HEK293 (cell line): ENCODE data around the gene FBXO45.

ENCODE experiments used
- HOXA7 ChIP-seq: sonication (generic); formaldehyde crosslinking; IDR thresholded peaks from 2 replicates; pipeline ENCODE4 v1.8.1; 2022; ENCODE audit warnings: missing genetic modification reagents, borderline replicate concordance
- IKZF3 ChIP-seq: fragments of 450-650 bp; IDR thresholded peaks from 2 replicates; pipeline ENCODE4 v1.5.0; 2018; ENCODE audit warnings: missing biosample characterization, mild to moderate bottlenecking, missing genetic modification characterization, moderate library complexity
- MYNN ChIP-seq: fragments of 450-650 bp; formaldehyde crosslinking; IDR thresholded peaks from 2 replicates; pipeline ENCODE4 v1.5.1; 2016; ENCODE audit warnings: missing biosample characterization, missing genetic modification characterization, borderline replicate concordance
- SETDB1 ChIP-seq: IDR thresholded peaks from one replicate; pipeline ENCODE4 v1.6.1; 2017; ENCODE audit warnings: mild to moderate bottlenecking, low read length, moderate library complexity, mixed read lengths; ENCODE audit not compliant: insufficient read length
- YY2 ChIP-seq: fragments of 450-650 bp; formaldehyde crosslinking; IDR thresholded peaks from 2 replicates; pipeline ENCODE4 v1.5.1; 2016; ENCODE audit warnings: missing biosample characterization, missing genetic modification characterization
- ZBTB7A ChIP-seq: fragments of 450-650 bp; formaldehyde crosslinking; IDR thresholded peaks from 2 replicates; pipeline ENCODE4 v1.5.1; 2016; ENCODE audit warnings: low read depth, missing biosample characterization, missing genetic modification characterization
- ZNF132 ChIP-seq: fragments of 450-650 bp; formaldehyde crosslinking; IDR thresholded peaks from 2 replicates; pipeline ENCODE4 v1.5.1; 2017; ENCODE audit warnings: missing biosample characterization, missing genetic modification characterization, borderline replicate concordance
- ZNF140 ChIP-seq: fragments of 450-650 bp; formaldehyde crosslinking; IDR thresholded peaks from 2 replicates; pipeline ENCODE4 v1.5.1; 2016; ENCODE audit warnings: missing biosample characterization, missing genetic modification characterization
- ZNF148 ChIP-seq: fragments of 450-650 bp; formaldehyde crosslinking; IDR thresholded peaks from 2 replicates; pipeline ENCODE4 v1.5.0; 2017; ENCODE audit warnings: missing biosample characterization, missing genetic modification characterization, borderline replicate concordance
- ZNF239 ChIP-seq: fragments of 450-650 bp; formaldehyde crosslinking; IDR thresholded peaks from 2 replicates; pipeline ENCODE4 v1.5.1; 2016; ENCODE audit warnings: missing biosample characterization, missing genetic modification characterization
- ZNF26 ChIP-seq: fragments of 450-650 bp; formaldehyde crosslinking; IDR thresholded peaks from 2 replicates; pipeline ENCODE4 v1.5.1; 2016; ENCODE audit warnings: missing biosample characterization, missing genetic modification characterization
- ZNF266 ChIP-seq: fragments of 450-650 bp; formaldehyde crosslinking; IDR thresholded peaks from 2 replicates; pipeline ENCODE4 v1.5.1; 2016; ENCODE audit warnings: missing biosample characterization, missing genetic modification characterization, low read depth
- ZNF292 ChIP-seq: fragments of 450-650 bp; formaldehyde crosslinking; IDR thresholded peaks from 2 replicates; pipeline ENCODE4 v1.5.1; 2016; ENCODE audit warnings: low read depth, missing biosample characterization, missing genetic modification characterization, borderline replicate concordance
- ZNF302 ChIP-seq: fragments of 450-650 bp; formaldehyde crosslinking; IDR thresholded peaks from 2 replicates; pipeline ENCODE4 v1.5.1; 2016; ENCODE audit warnings: missing biosample characterization, missing genetic modification characterization, low read depth
- ZNF354C ChIP-seq: fragments of 450-650 bp; formaldehyde crosslinking; IDR thresholded peaks from 2 replicates; pipeline ENCODE4 v1.5.1; 2016; ENCODE audit warnings: missing biosample characterization, missing genetic modification characterization, low read depth, borderline replicate concordance
- ZNF37A ChIP-seq: fragments of 450-650 bp; IDR thresholded peaks from 2 replicates; pipeline ENCODE4 v1.5.1; 2018; ENCODE audit warnings: missing biosample characterization, missing genetic modification characterization
- ZNF433 ChIP-seq: fragments of 450-650 bp; formaldehyde crosslinking; IDR thresholded peaks from 2 replicates; pipeline ENCODE4 v1.5.1; 2016; ENCODE audit warnings: missing biosample characterization, missing genetic modification characterization, low read depth
- ZNF501 ChIP-seq: fragments of 450-650 bp; formaldehyde crosslinking; IDR thresholded peaks from 2 replicates; pipeline ENCODE4 v1.5.1; 2016; ENCODE audit warnings: missing biosample characterization, missing genetic modification characterization
- ZNF521 ChIP-seq: fragments of 450-650 bp; formaldehyde crosslinking; IDR thresholded peaks from 2 replicates; pipeline ENCODE4 v1.5.1; 2017; ENCODE audit warnings: missing biosample characterization, mild to moderate bottlenecking, missing genetic modification characterization
- ZNF529 ChIP-seq: fragments of 450-650 bp; formaldehyde crosslinking; IDR thresholded peaks from 2 replicates; pipeline ENCODE4 v1.5.1; 2017; ENCODE audit warnings: missing genetic modification characterization, missing biosample characterization; ENCODE audit not compliant: insufficient replicate concordance
- ZNF600 ChIP-seq: fragments of 450-650 bp; formaldehyde crosslinking; IDR thresholded peaks from 2 replicates; pipeline ENCODE4 v1.5.1; 2016; ENCODE audit warnings: missing biosample characterization, missing genetic modification characterization
- ZNF629 ChIP-seq: fragments of 450-650 bp; formaldehyde crosslinking; IDR thresholded peaks from 2 replicates; pipeline ENCODE4 v1.5.1; 2017; ENCODE audit warnings: missing biosample characterization, missing genetic modification characterization
- ZNF639 ChIP-seq: fragments of 450-650 bp; formaldehyde crosslinking; IDR thresholded peaks from 2 replicates; pipeline ENCODE4 v1.5.1; 2016; ENCODE audit warnings: missing biosample characterization, missing genetic modification characterization
- ZNF677 ChIP-seq: fragments of 450-650 bp; IDR thresholded peaks from 2 replicates; pipeline ENCODE4 v1.5.0; 2018; ENCODE audit warnings: missing biosample characterization, mild to moderate bottlenecking, missing genetic modification characterization, moderate library complexity
- ZNF707 ChIP-seq: fragments of 450-650 bp; formaldehyde crosslinking; IDR thresholded peaks from 2 replicates; pipeline ENCODE4 v1.5.1; 2016; ENCODE audit warnings: missing biosample characterization, missing genetic modification characterization
- ZNF792 ChIP-seq: fragments of 450-650 bp; formaldehyde crosslinking; IDR thresholded peaks from 2 replicates; pipeline ENCODE4 v1.5.1; 2016; ENCODE audit warnings: missing biosample characterization, missing genetic modification characterization
- ZXDB ChIP-seq: fragments of 450-650 bp; formaldehyde crosslinking; IDR thresholded peaks from 2 replicates; pipeline ENCODE4 v1.5.1; 2016; ENCODE audit warnings: missing biosample characterization, missing genetic modification characterization
- TF ChIP-seq, protein P1 (sequence below): fragments of 450-650 bp; formaldehyde crosslinking; IDR thresholded peaks from 2 replicates; pipeline ENCODE4 v1.5.1; 2017; ENCODE audit warnings: missing biosample characterization, missing genetic modification characterization
- TF ChIP-seq, protein P2 (sequence below): fragments of 450-650 bp; formaldehyde crosslinking; IDR thresholded peaks from 2 replicates; pipeline ENCODE4 v1.5.1; 2017; ENCODE audit warnings: missing biosample characterization, missing genetic modification characterization
- TF ChIP-seq, protein P3 (sequence below): fragments of 450-650 bp; formaldehyde crosslinking; IDR thresholded peaks from 2 replicates; pipeline ENCODE4 v1.5.1; 2016; ENCODE audit warnings: missing biosample characterization, missing genetic modification characterization, low read depth

Gene FBXO45

DNA sequence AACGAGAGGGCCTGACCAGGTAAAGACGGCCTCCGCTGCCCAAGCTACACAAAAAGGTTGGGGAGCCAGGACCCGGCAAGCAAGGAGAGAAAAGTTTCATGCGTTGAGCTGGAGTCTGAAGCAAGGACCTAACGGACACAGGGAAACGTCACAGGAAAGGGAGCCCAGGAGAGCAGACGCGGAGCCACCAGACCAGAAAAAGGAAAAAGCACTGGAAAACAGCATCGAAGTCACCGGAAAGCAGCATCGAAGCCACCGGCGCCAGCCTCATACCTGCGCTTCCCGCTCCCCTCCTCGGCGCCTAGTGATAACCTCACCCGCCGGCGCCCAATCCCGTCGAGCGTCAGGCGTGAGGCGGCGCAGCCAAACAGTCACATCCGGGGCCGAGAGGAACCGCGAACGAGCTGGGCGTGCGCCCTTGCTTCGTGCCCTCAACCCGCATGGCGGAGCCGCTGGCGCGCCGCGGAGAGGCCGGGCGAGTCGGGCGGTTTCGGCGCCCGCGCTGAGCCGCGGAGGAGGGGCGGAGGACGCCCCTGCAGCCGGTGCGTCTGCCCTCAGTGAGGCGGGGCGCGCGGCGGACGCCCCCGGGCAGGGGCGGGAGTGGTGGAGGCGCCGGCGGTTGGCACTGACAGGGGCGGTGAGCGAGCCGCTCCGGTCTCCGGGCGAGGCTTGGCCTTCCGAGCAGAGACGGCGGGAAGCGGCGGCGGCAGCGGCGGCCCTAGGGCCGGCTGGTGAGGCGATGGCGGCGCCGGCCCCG, at the start of gene FBXO45, which contains the start of gene WDR53 (continued):
- TF ChIP-seq ZNF639, result peak; percentile 57; the same call in 1 of the 2 replicates
- peak; percentile 83 for TF ChIP-seq ZNF629 (tag by site-specific recombination)
- TF ChIP-seq ZBTB7A, result no peak
- TF ChIP-seq, protein P1, sequence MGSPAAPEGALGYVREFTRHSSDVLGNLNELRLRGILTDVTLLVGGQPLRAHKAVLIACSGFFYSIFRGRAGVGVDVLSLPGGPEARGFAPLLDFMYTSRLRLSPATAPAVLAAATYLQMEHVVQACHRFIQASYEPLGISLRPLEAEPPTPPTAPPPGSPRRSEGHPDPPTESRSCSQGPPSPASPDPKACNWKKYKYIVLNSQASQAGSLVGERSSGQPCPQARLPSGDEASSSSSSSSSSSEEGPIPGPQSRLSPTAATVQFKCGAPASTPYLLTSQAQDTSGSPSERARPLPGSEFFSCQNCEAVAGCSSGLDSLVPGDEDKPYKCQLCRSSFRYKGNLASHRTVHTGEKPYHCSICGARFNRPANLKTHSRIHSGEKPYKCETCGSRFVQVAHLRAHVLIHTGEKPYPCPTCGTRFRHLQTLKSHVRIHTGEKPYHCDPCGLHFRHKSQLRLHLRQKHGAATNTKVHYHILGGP (tag by site-specific recombination), result no peak
- TF ChIP-seq ZXDB (tag by site-specific recombination), result peak; percentile 79
- TF ChIP-seq ZNF792 (tag by site-specific recombination), result no peak
- TF ChIP-seq ZNF501 (tag by site-specific recombination), result peak; percentile 68
- no peak for TF ChIP-seq ZNF26 (tag by site-specific recombination)
- TF ChIP-seq ZNF677 (tag by site-specific recombination), result no peak
- TF ChIP-seq IKZF3, result no peak
- TF ChIP-seq ZNF354C (tag by site-specific recombination), result no peak
- TF ChIP-seq SETDB1, result no peak
- TF ChIP-seq ZNF521 (tag by site-specific recombination), result no peak
- no peak for TF ChIP-seq HOXA7
- TF ChIP-seq ZNF132 (tag by site-specific recombination), result no peak
- no peak for TF ChIP-seq ZNF140 (tag by site-specific recombination)
- no peak for TF ChIP-seq ZNF37A (tag by site-specific recombination)
- TF ChIP-seq, protein P2, sequence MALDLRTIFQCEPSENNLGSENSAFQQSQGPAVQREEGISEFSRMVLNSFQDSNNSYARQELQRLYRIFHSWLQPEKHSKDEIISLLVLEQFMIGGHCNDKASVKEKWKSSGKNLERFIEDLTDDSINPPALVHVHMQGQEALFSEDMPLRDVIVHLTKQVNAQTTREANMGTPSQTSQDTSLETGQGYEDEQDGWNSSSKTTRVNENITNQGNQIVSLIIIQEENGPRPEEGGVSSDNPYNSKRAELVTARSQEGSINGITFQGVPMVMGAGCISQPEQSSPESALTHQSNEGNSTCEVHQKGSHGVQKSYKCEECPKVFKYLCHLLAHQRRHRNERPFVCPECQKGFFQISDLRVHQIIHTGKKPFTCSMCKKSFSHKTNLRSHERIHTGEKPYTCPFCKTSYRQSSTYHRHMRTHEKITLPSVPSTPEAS (tag by site-specific recombination), result no peak; the same call in 1 of the 2 replicates
- no peak for TF ChIP-seq ZNF148
- TF ChIP-seq MYNN (tag by site-specific recombination), result no peak
- TF ChIP-seq ZNF292, result no peak
- no peak for TF ChIP-seq ZNF239 (tag by site-specific recombination)
- TF ChIP-seq ZNF600, result peak; percentile 65
- no peak for TF ChIP-seq ZNF707
- peak; percentile 67 for TF ChIP-seq YY2 (tag by site-specific recombination)
- no peak for TF ChIP-seq ZNF529
- TF ChIP-seq, protein P3, sequence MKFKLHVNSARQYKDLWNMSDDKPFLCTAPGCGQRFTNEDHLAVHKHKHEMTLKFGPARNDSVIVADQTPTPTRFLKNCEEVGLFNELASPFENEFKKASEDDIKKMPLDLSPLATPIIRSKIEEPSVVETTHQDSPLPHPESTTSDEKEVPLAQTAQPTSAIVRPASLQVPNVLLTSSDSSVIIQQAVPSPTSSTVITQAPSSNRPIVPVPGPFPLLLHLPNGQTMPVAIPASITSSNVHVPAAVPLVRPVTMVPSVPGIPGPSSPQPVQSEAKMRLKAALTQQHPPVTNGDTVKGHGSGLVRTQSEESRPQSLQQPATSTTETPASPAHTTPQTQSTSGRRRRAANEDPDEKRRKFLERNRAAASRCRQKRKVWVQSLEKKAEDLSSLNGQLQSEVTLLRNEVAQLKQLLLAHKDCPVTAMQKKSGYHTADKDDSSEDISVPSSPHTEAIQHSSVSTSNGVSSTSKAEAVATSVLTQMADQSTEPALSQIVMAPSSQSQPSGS (tag by site-specific recombination), result no peak
- no peak for TF ChIP-seq ZNF302 (tag by site-specific recombination)
- no peak for TF ChIP-seq ZNF433 (tag by site-specific recombination)
- TF ChIP-seq ZNF266 (tag by site-specific recombination), result no peak
